ENCODE measurements around the gene ARHGEF26. TPM values are rescaled to one million over a fixed set of nuclear protein-coding genes. Genes with fewer than 3 reads are reported as not detected.
"Not testable (repeated sequence)": the region's sequence is repeated elsewhere in the genome, so short reads cannot be mapped to it uniquely, and the experiment has no call there.

The ARHGEF26 gene
- total and polyA plus RNA-seq, 12 donors = 0.74 to 2.3 (median 1.1) TPM

GRCh38 chr3:154085071-154085470, 36.1 kb upstream of the ARHGEF26 start:
- WGBS, 2 donors = 93 to 100% methylated on average over 1 of the region's 1 CpG
- Histone ChIP-seq H3K4me1 (no peaks in the 10 kb centered on the region), H3K36me3 (no peaks in the 10 kb centered on the region), H3K27ac (no peak overlapping the region), H3K27me3 (no peaks in the 10 kb centered on the region), H3K9me3 (peaks cover 0 to 4% (median 0%) of the 10 kb centered on the region in 11 donors), H3K4me3 (no peak overlapping the region)
- intact Hi-C loops (cut with DNase I) = no loop called here
- DNase-seq = no peak
- no peak for TF ChIP-seq CTCF (IDR thresholded peaks at IDR 0.05)
- no peak for ATAC-seq

- no peaks in the 10 kb centered on the region for H3K36me3 ChIP-seq
- 81 to 89% methylated on average over 4 of the region's 4 CpGs for WGBS, 2 donors
- ATAC-seq (no peak), DNase-seq (no peak)
- TF ChIP-seq CTCF (IDR thresholded peaks at IDR 0.05) = no peak
- intact Hi-C loops (cut with DNase I) = no loop called here
- no peaks in the 10 kb centered on the region for H3K4me1 ChIP-seq
- no peaks in the 10 kb centered on the region for H3K27me3 ChIP-seq
- no peak overlapping the region for H3K4me3 ChIP-seq
- no peak overlapping the region for H3K27ac ChIP-seq
- H3K9me3 ChIP-seq = peaks cover 0 to 4% (median 0%) of the 10 kb centered on the region in 11 donors
These were observed 35.4 kb upstream of the ARHGEF26 start for GRCh38 chr3:154085799-154086198.

- Histone ChIP-seq H3K27ac (no peak overlapping the region), H3K9me3 (peaks cover 0 to 4% (median 0%) of the 10 kb centered on the region in 11 donors), H3K4me1 (no peaks in the 10 kb centered on the region), H3K4me3 (no peak overlapping the region), H3K36me3 (no peaks in the 10 kb centered on the region), H3K27me3 (no peaks in the 10 kb centered on the region)
- TF ChIP-seq CTCF (IDR thresholded peaks at IDR 0.05) = no peak
- intact Hi-C loops (cut with DNase I) = no loop called here
- WGBS, 2 donors = 81 to 93% methylated on average over 1 of the region's 1 CpG
- DNase-seq = no peak
- ATAC-seq = no peak
These were observed 34.9 kb upstream of the ARHGEF26 start for GRCh38 chr3:154086286-154086685.

- ATAC-seq; H3K4me3 ChIP-seq; DNase-seq; intact Hi-C loops (cut with DNase I); H3K4me1 ChIP-seq; H3K36me3 ChIP-seq; H3K27me3 ChIP-seq; H3K27ac ChIP-seq; H3K9me3 ChIP-seq: not testable (repeated sequence)
- WGBS, 2 donors = 95 to 99% methylated on average over 26 of the region's 26 CpGs
These were observed 33.3 kb upstream of the ARHGEF26 start for GRCh38 chr3:154087756-154088480.
